HUDEP-2 (cell line): ENCODE results near the gene BCAS4.
"Not testable (repeated sequence)": the region's sequence is repeated elsewhere in the genome, so short reads cannot be mapped to it uniquely, and the experiment has no call there.

Experiments
- DNase-seq, 76 experiments: peaks; one replicate each; lab custom pipeline; 2025; ENCODE audit not compliant: unreplicated experiment in 76 of 76; lab: John Stamatoyannopoulos, UW

Gene BCAS4

DNA sequence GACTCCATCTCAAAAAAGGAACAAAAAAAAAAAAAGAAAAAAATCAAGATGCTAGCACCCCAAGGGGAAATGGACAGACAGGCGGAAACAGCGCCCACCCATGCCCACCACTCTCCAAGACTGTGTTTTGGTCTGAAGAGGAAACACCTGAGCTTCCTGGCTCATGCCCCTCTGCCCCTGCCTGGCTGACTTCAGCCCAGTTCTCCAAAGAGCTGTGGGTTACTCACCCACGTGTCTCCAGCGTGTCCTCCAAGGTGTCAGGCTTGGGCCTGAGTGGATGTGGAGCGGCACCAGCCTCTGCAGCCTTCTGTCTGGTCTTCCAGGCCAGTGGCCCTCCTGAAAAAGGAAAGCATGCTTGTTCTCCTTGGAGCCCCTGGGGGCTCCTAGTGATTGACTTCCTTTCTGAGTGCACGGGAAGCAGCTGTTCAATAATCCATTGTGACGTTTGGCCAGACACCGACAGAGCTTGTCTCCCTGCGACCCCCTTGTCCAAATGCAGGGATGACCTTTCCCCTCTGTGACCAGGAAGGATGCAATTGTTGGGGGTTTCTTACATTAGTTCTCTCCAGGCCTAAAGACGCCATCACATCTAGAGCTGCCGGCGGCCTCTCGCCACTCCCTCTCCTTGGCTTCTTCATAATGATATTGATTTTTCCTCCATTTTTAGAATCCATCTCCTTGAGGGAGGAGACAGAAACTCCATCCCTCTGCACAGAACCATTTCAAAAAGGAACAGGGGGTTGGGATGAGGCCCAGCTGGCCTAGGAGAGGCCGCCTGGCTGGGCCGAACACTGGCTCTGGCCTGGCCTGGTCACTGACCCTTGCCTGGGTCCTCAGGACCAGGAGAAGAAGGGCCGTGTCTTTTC, 77.9 kb downstream of the BCAS4 start:
- no peak for DNase-seq

DNA sequence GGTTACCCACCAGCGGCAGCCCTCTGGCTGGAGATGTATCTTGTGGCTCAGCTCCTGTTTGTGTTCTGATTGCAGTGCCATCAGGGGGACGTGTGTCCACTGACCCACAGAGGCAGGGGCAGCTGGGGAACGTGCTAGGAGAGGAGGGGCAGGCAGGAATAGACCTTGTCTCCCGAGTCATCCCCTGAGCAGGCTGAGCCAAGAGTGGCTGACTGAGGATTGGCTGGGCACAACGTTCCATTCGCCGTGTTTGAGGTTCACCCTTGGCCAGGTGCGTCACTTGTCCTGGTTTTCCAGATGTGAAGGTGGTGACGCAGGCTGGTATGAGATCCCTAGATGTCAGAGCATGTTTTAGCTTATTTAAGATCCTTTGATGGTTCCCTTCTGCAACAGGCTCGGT, 78.7 kb downstream of the BCAS4 start:
- DNase-seq, result no peak

- DNase-seq, result no peak
These were observed 79.4 kb downstream of the BCAS4 start for GRCh38 chr20:50874111-50874757.

DNA sequence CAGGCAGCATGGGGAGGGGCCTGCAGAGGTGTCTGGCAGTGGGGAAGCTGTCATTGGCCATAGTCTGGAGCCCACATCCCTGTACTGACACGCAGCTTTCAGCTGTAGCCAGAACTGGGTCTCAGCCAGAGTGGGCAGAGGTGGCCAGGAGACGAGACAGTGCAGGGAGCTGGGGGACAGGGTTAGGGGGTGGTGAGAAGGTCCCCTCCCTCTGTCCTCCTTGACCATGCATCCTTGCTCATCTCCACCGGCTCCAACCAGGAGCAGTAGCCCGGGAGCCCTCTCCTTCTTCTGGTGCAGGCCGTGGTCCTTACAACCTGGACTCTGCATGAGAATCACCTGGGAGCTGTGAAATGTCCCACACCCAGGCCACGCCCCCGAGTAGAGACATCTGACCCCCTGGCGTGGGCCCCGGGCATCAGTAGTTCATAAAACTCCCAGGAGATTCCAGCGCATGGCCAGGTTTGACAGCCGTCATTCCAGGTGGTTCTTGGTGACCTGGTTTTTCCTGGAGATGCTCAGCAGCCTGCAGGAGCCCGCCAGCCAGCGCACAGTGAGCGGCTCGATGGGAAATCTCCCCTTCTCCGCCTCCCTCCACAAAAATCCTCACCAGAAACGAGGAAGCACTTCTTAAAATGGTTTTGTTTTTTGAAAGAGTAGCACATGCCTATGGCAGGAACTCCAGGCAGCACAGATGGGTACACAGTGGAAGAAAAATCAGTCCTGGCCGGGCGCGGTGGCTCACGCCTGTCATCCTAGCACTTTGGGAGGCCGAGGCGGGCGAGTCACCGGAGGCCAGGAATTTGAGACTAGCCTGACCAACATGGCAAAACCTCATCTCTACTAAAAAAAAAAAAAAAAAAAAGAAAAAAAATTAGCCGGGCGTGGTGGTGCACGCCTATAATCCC, 80.2 kb downstream of the BCAS4 start:
- no peak for DNase-seq

GRCh38 chr20:50876063-50876685, 81.3 kb downstream of the BCAS4 start:
- no peak for DNase-seq

- DNase-seq, result no peak
These were observed 82.0 kb downstream of the BCAS4 start for GRCh38 chr20:50876816-50877215.

DNA sequence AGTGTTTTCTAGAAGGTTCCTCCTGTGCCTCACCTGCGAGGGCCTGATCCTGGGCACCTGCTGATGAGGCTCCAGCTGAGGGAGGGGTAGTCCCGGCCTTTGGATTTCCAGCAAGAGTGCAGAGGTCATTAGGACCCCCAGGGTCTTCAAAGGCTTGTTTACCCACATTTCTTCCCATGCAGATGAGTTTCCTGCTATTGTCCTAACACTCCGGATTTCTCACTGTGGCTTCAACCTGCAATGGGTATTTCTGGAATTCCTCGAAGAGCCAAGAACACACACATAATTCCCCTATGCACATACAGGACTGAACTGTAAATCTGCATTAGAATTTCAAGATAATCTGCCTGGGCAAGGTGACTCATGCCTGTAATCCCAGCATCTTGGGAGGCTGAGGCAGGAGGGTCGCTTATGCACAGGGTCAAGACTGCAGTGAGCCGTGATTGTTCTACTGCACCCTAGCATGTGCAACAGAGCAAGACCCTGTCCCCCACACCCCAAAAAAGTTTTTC, 82.4 kb downstream of the BCAS4 start:
- no peak for DNase-seq

- DNase-seq, result no peak
These were observed 85.0 kb downstream of the BCAS4 start for GRCh38 chr20:50879649-50880550.

GRCh38 chr20:50881759-50882424, 87.0 kb downstream of the BCAS4 start:
- not testable (repeated sequence) for DNase-seq

- DNase-seq, result no peak
These were observed 89.0 kb downstream of the BCAS4 start for GRCh38 chr20:50883856-50884255.

- no peak for DNase-seq
These were observed 90.2 kb downstream of the BCAS4 start for GRCh38 chr20:50885068-50885467.

- no peak for DNase-seq
These were observed 90.9 kb downstream of the BCAS4 start for GRCh38 chr20:50885781-50886180.

DNA sequence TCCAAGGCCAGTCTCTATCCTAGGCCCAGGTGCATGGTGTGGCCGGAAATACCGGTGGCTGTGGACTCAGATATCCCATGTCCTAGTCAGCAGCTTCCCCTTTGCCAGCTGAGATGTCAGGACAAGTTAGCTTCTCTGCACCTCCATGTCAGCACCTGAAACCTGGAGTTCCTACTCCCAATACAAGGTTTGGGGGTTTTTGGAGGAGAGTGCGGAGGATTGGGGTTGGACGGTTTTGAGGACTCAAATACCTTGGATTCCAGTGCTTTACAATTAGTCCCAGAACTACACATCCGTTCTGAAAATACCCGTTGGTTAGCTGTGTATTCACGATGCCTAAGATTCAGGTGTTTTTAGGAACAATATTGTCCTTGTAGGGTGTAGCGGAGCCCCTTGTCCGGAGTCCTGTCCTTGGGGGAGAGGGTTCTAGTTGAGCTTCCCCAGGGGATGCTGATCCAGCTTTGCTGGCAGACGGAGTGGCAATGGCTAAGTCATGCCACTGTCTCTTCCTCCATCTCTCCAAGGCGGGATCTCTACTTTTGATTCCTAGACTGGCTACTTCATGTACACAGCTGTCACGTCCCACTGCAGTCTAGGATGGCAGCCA, 91.4 kb downstream of the BCAS4 start:
- no peak for DNase-seq

- no peak for DNase-seq
These were observed 92.7 kb downstream of the BCAS4 start for GRCh38 chr20:50887576-50887975.

GRCh38 chr20:50891138-50891537, 96.3 kb downstream of the BCAS4 start:
- no peak for DNase-seq

DNA sequence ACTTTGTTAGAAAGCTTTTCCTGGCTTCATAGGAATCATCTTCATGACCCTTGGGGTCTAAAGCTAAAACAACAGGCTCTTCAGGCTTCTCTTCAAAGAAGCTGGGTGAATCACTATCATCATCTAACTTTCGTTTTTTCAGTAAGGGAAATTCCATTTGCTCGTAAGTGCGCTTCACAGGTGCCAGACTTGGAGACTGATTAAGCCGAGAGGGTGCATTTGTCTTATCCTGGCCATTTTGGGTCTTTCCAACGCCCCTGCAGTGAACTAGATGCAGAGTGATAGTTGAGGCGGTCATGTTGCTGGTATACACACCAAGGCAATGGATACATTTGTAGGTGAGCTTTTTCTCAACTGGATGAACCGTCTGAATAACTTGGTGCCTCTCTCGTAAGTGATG, 97.5 kb downstream of the BCAS4 start:
- no peak for DNase-seq

- DNase-seq, result no peak
These were observed 98.8 kb downstream of the BCAS4 start for GRCh38 chr20:50893620-50894019.

DNA sequence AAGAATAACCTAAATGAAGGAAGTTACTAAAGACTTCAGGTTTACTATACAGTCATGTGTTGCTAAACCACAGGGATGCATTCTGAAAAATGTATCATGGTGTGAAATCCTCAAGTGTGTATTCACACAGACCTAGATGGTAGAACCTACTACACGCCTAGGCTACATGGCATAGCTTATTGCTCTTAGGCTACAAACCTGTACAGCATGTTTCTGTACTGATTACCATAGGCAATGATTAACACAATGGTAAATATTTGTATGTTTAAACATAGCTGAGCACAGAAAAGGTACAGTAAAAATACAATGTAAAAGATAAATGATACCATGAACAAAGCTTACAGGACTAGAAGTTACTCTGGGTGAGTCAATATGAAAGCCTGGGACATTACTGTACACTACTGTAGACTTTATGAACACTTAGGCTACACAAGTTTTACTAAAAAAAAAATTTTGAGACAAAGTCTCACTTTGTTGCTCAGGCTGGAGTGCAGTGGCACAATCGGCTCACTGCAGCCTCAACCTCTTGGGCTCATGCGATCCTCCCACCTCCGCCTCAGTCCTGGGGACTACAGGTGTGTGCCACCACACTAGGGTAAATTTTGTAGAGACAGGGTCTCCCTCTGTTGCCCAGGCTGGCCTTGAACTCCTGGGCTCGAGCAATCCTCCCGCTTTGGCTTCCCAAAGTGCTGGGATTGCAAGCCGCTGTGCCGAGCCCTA, 100.4 kb downstream of the BCAS4 start:
- DNase-seq, result no peak
